ENCODE data around the gene IRX2. TPM values are rescaled to one million over a fixed set of nuclear protein-coding genes. Genes with fewer than 3 reads are reported as not detected.

IRX2 gene
- total and polyA plus RNA-seq, 8 donors: 7.0 to 143 (median 8.6) TPM; not detected in 1

DNA sequence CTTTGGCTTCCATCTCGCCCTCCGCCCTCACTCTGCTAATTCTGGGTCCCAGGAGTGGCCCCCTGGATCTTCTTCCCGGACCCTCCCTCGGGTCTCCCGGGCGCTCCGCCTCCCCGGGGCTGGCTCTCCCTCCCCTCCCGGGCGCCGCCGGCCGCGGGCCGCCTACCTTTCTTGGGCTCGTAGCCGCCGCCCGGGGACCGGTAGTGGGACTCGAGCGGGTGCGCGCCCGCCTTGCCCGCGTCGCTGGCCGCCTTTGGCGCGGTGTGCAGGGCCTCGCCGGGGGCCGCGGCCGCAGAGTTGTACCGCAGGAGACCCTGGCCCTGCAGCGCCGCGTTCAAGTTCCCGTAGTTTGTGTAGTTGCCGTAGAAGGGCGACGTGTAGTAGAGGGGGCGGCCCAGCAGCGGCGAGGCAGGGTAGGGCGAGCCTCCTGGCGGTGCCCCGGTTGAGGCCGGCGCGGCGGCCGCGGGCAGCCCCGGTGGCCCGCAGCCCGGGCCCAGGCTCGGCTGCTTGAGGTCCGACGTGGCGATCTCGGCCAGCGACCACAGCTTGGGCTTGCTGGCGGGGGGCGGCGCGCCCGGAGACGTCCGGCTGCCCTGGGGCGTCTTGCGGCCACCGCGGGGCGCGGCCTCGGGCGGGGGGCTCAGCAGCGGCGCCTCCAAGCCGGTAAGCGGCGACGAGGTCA lies 3.2 kb downstream of the IRX2 start:
- intact Hi-C loops (cut with DNase I; ENCODE audit: low total_unique reads): no loop called here
- WGBS, 5 donors: 5 to 11% (median 7%) methylated on average over 23 to 86 of the region's 86 CpGs
- Histone ChIP-seq H3K27me3 (peaks cover 26 to 98% (median 57%) of the 10 kb centered on the region in 3 donors), H3K4me3 (peak overlapping the region; percentile 48 to 68 (median 58)), H3K36me3 (no peaks in the 10 kb centered on the region), H3K4me1 (peaks cover 18 to 60% (median 36%) of the 10 kb centered on the region in 4 donors), H3K27ac (peak overlapping the region; percentile 68 to 91 (median 81)), H3K9me3 (no peaks in the 10 kb centered on the region)
- TF ChIP-seq, protein P1, sequence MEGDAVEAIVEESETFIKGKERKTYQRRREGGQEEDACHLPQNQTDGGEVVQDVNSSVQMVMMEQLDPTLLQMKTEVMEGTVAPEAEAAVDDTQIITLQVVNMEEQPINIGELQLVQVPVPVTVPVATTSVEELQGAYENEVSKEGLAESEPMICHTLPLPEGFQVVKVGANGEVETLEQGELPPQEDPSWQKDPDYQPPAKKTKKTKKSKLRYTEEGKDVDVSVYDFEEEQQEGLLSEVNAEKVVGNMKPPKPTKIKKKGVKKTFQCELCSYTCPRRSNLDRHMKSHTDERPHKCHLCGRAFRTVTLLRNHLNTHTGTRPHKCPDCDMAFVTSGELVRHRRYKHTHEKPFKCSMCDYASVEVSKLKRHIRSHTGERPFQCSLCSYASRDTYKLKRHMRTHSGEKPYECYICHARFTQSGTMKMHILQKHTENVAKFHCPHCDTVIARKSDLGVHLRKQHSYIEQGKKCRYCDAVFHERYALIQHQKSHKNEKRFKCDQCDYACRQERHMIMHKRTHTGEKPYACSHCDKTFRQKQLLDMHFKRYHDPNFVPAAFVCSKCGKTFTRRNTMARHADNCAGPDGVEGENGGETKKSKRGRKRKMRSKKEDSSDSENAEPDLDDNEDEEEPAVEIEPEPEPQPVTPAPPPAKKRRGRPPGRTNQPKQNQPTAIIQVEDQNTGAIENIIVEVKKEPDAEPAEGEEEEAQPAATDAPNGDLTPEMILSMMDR (IDR thresholded peaks at IDR 0.05): no peak
- TF ChIP-seq EP300 (IDR thresholded peaks at IDR 0.05): no peak
- no peak for TF ChIP-seq POLR2AphosphoS5 (IDR thresholded peaks at IDR 0.05)
- no peak for TF ChIP-seq POLR2A (IDR thresholded peaks at IDR 0.05)
- DNase-seq: no peak

DNA sequence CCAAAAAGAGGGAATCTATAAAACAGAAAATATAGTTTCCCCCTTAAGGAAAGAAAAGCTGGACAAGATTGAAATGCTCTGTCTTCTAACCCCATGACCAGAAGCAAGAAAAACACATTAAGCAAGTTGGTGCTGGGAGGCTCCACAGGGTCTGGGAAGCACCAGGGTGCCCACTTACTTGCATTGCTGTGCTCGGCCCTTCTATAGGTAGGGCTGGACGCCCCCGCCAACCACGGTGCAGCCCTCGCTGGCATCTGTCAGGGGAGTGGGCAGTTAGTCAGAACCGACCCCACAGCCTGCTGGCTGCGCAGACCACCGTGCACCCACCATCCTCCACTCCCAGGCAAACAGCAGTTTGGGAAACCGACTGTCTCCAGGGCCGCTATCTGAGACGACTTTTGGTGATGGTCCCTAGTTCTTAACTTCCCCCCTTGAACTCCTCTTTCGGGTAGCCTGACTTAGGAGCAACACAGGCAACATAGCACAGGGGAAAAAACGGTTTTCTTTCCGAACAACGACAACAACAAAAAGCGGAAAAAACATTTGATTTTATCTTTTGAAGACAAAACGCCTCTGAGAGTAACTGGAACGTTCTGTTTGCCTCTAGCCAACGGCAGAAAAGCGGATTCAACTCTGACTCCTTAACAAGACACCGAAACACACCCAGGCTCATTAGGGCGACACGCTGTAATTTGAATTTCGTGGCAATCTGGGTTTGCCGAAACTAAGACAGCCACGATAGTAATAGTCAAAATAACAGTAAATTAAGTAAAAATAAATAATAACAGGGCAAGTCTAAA lies 3.9 kb downstream of the IRX2 start:
- Histone ChIP-seq H3K27me3 (peaks cover 19 to 98% (median 55%) of the 10 kb centered on the region in 3 donors), H3K4me3 (peak overlapping the region; percentile 48 to 68 (median 58)), H3K36me3 (no peaks in the 10 kb centered on the region), H3K9me3 (no peaks in the 10 kb centered on the region), H3K27ac (peak overlapping the region; percentile 25 to 89 (median 73)), H3K4me1 (peaks cover 13 to 54% (median 35%) of the 10 kb centered on the region in 4 donors)
- TF ChIP-seq EP300 (IDR thresholded peaks at IDR 0.05) (no peak), POLR2A (IDR thresholded peaks at IDR 0.05) (no peak), POLR2AphosphoS5 (IDR thresholded peaks at IDR 0.05) (no peak)
- TF ChIP-seq, protein P1 (IDR thresholded peaks at IDR 0.05): no peak
- intact Hi-C loops (cut with DNase I; ENCODE audit: low total_unique reads): no loop called here
- no peak for DNase-seq
- 6 to 19% (median 9%) methylated on average over 22 to 26 of the region's 26 CpGs for WGBS, 5 donors

DNA sequence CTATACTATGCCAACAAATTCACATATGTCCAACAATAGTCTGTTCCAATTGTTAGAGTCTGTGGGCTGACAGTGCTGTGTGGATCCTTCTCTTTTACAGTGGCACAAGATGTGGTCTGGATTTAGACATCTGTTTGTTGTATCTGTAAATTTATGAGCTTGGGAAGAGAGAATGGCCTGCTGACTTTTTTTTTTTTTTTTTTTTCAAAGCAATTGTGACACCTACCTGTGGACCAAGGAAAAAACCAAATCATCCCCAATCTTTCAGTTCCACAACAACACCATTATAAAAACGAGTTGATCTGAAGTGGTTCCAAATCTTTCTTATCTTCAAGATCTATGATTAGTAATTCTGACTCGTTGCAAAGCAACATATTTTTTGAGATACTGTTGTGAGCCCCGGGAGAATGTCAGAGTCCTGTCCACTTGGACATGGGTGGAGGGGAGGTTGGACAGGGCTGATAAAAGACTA lies 4.9 kb downstream of the IRX2 start:
- Histone ChIP-seq H3K4me3 (peak overlapping the region in 3 of 4 donors; percentile 48 to 68 (median 54)), H3K4me1 (peaks cover 5 to 52% (median 27%) of the 10 kb centered on the region in 4 donors), H3K27me3 (peaks cover 18 to 98% (median 46%) of the 10 kb centered on the region in 3 donors), H3K9me3 (no peaks in the 10 kb centered on the region), H3K36me3 (no peaks in the 10 kb centered on the region), H3K27ac (peak overlapping the region in 2 of 5 donors; percentile 38 to 73)
- no peak for TF ChIP-seq EP300 (IDR thresholded peaks at IDR 0.05)
- TF ChIP-seq, protein P1 (IDR thresholded peaks at IDR 0.05): no peak
- no peak for TF ChIP-seq POLR2A (IDR thresholded peaks at IDR 0.05)
- TF ChIP-seq POLR2AphosphoS5 (IDR thresholded peaks at IDR 0.05): no peak
- 6 to 19% (median 11%) methylated on average over 3 of the region's 3 CpGs for WGBS, 5 donors
- no peak for DNase-seq
- intact Hi-C loops (cut with DNase I; ENCODE audit: low total_unique reads): no loop called here

DNA sequence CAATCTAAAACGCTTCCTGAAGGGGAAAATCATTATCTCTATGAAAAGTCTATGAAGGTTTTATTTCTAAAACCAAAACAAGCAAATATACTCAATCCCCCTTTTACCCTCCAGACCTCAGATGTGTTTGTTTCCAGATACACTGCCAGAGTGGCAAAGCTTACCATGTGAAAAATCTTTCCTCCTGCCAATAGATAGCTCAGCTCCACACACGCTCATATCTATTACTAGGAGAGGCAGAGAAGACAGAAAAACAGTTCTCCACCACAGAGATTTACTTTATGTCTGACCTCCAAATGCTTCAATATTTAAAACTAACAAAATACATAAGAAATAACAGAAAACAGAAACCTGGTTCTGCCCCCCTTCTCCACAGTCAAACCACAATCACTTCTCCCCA lies 7.0 kb downstream of the IRX2 start:
- intact Hi-C loops (cut with DNase I; ENCODE audit: low total_unique reads): no loop called here
- Histone ChIP-seq H3K27ac (peak overlapping the region; percentile 52 to 85 (median 79)), H3K4me3 (no peak overlapping the region), H3K4me1 (peaks cover 5 to 53% (median 35%) of the 10 kb centered on the region in 4 donors), H3K27me3 (peaks cover 14 to 99% (median 43%) of the 10 kb centered on the region in 3 donors), H3K36me3 (no peaks in the 10 kb centered on the region), H3K9me3 (no peaks in the 10 kb centered on the region)
- no peak for DNase-seq
- 8 to 22% (median 15%) methylated on average over 2 of the region's 2 CpGs for WGBS, 5 donors
- TF ChIP-seq, protein P1 (IDR thresholded peaks at IDR 0.05): no peak
- TF ChIP-seq POLR2AphosphoS5 (IDR thresholded peaks at IDR 0.05): no peak
- TF ChIP-seq POLR2A (IDR thresholded peaks at IDR 0.05): no peak
- no peak for TF ChIP-seq EP300 (IDR thresholded peaks at IDR 0.05)

Measured in stomach (tissue), 9 donors.